ENCODE results near the gene DNAH12.

The DNAH12 gene

DNA sequence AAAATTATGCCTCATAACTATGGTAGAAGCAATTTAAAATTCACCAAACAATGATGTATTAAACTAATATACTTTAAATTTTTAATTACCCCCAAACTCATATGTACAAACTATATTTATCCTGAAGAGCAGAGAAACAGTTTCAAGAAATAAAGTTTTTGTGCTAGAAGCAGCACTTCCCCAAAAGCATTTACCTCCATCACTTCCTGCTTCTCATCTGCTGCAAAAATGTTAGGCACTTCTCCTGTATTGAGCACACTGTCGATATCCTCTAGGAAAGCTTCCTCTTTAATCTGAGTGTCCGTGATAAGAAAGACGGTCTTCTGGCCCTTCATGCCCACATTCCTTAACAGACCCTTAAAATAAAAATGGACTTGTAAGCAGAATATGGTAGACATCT is 150.2 kb downstream of the DNAH12 start:
- Histone ChIP-seq H3K36me3 (ENCODE audit: insufficient read depth, low read length) (no peaks in the 10 kb centered on the region), H4K20me1 (ENCODE audit: insufficient read depth, low read length, poor library complexity, severe bottlenecking) (no peaks in the 10 kb centered on the region), H3K27me3 (ENCODE audit: insufficient read depth, low read length, poor library complexity, severe bottlenecking) (no peaks in the 10 kb centered on the region), H3K4me2 (ENCODE audit: low read depth, low read length, poor library complexity, severe bottlenecking) (no peak overlapping the region), H3K9ac (ENCODE audit: low read depth, low read length, poor library complexity, severe bottlenecking) (no peak overlapping the region), H3F3A (ENCODE audit: low read depth) (no peaks in the 10 kb centered on the region), H3K4me1 (ENCODE audit: insufficient read depth, low read length, poor library complexity, severe bottlenecking) (peaks cover 4% of the 10 kb centered on the region), H3K4me3 (ENCODE audit: low read length, poor library complexity, severe bottlenecking) (no peak overlapping the region), H3K9me2 (replicated peaks; ENCODE audit: low read depth, low read length) (no peaks in the 10 kb centered on the region), H3K79me2 (ENCODE audit: insufficient read depth, low read length) (no peaks in the 10 kb centered on the region), H3K9me3 (ENCODE audit: insufficient read depth, low read depth, low read length) (peaks cover 4% of the 10 kb centered on the region; the same call in 1 of the 2 replicates), H2AFZ (ENCODE audit: low read length) (peak overlapping the region; percentile 68)
- no peak for TF ChIP-seq EZH2phosphoT487 (IDR thresholded peaks at IDR 0.05; ENCODE audit: borderline replicate concordance)

DNA sequence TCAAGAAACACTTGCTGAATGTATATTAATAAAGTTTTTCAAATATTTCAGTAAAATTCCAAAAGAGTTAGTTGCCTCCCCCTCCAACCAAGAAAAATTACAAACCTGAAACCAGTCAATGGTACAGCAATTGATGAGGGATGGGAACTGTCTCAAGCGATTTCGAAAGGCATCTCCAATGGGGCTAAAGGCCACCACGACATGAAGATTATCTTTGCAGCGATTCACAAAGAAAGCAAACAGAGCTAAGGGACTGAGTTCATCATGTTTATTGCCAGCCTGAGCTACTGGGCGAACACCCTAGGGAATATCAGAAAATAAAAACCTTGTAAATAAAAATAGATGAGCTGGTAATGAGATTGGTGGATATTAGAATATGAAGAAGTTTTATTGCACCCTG is 152.4 kb downstream of the DNAH12 start:
- H3K4me2 ChIP-seq (ENCODE audit: low read depth, low read length, poor library complexity, severe bottlenecking), result no peak overlapping the region
- no peak for TF ChIP-seq EZH2phosphoT487 (IDR thresholded peaks at IDR 0.05; ENCODE audit: borderline replicate concordance)
- TF ChIP-seq, protein P1, sequence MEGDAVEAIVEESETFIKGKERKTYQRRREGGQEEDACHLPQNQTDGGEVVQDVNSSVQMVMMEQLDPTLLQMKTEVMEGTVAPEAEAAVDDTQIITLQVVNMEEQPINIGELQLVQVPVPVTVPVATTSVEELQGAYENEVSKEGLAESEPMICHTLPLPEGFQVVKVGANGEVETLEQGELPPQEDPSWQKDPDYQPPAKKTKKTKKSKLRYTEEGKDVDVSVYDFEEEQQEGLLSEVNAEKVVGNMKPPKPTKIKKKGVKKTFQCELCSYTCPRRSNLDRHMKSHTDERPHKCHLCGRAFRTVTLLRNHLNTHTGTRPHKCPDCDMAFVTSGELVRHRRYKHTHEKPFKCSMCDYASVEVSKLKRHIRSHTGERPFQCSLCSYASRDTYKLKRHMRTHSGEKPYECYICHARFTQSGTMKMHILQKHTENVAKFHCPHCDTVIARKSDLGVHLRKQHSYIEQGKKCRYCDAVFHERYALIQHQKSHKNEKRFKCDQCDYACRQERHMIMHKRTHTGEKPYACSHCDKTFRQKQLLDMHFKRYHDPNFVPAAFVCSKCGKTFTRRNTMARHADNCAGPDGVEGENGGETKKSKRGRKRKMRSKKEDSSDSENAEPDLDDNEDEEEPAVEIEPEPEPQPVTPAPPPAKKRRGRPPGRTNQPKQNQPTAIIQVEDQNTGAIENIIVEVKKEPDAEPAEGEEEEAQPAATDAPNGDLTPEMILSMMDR (conservative IDR thresholded peaks at IDR 0.05; ENCODE audit: low read length), result no peak
- H3K4me3 ChIP-seq (ENCODE audit: low read length, poor library complexity, severe bottlenecking), result no peak overlapping the region
- no peaks in the 10 kb centered on the region for H3K79me2 ChIP-seq (ENCODE audit: insufficient read depth, low read length)
- H3K4me1 ChIP-seq (ENCODE audit: insufficient read depth, low read length, poor library complexity, severe bottlenecking), result no peaks in the 10 kb centered on the region
- H3K9me3 ChIP-seq (ENCODE audit: insufficient read depth, low read depth, low read length), result no peaks in the 10 kb centered on the region
- H3K9ac ChIP-seq (ENCODE audit: low read depth, low read length, poor library complexity, severe bottlenecking), result no peak overlapping the region
- no peaks in the 10 kb centered on the region for H3K27me3 ChIP-seq (ENCODE audit: insufficient read depth, low read length, poor library complexity, severe bottlenecking)
- H2AFZ ChIP-seq (ENCODE audit: low read length), result no peak overlapping the region
- no peaks in the 10 kb centered on the region for H4K20me1 ChIP-seq (ENCODE audit: insufficient read depth, low read length, poor library complexity, severe bottlenecking)
- H3K36me3 ChIP-seq (ENCODE audit: insufficient read depth, low read length), result no peaks in the 10 kb centered on the region
- H3F3A ChIP-seq (ENCODE audit: low read depth), result no peaks in the 10 kb centered on the region
- no peaks in the 10 kb centered on the region for H3K9me2 ChIP-seq (replicated peaks; ENCODE audit: low read depth, low read length)

GRCh38 chr3:57389271-57389670 is 154.9 kb downstream of the DNAH12 start:
- no peaks in the 10 kb centered on the region for H4K20me1 ChIP-seq (ENCODE audit: insufficient read depth, low read length, poor library complexity, severe bottlenecking)
- no peaks in the 10 kb centered on the region for H3K9me3 ChIP-seq (ENCODE audit: insufficient read depth, low read depth, low read length)
- no peaks in the 10 kb centered on the region for H3K79me2 ChIP-seq (ENCODE audit: insufficient read depth, low read length)
- no peaks in the 10 kb centered on the region for H3K4me1 ChIP-seq (ENCODE audit: insufficient read depth, low read length, poor library complexity, severe bottlenecking)
- TF ChIP-seq EZH2phosphoT487 (IDR thresholded peaks at IDR 0.05; ENCODE audit: borderline replicate concordance), result no peak
- TF ChIP-seq, protein P1 (conservative IDR thresholded peaks at IDR 0.05; ENCODE audit: low read length), result no peak
- no peak overlapping the region for H3K4me3 ChIP-seq (ENCODE audit: low read length, poor library complexity, severe bottlenecking)
- no peaks in the 10 kb centered on the region for H3F3A ChIP-seq (ENCODE audit: low read depth)
- H3K9me2 ChIP-seq (replicated peaks; ENCODE audit: low read depth, low read length), result no peaks in the 10 kb centered on the region
- no peak overlapping the region for H2AFZ ChIP-seq (ENCODE audit: low read length)
- H3K9ac ChIP-seq (ENCODE audit: low read depth, low read length, poor library complexity, severe bottlenecking), result no peak overlapping the region
- no peaks in the 10 kb centered on the region for H3K36me3 ChIP-seq (ENCODE audit: insufficient read depth, low read length)
- no peaks in the 10 kb centered on the region for H3K27me3 ChIP-seq (ENCODE audit: insufficient read depth, low read length, poor library complexity, severe bottlenecking)
- no peak overlapping the region for H3K4me2 ChIP-seq (ENCODE audit: low read depth, low read length, poor library complexity, severe bottlenecking)

DNA sequence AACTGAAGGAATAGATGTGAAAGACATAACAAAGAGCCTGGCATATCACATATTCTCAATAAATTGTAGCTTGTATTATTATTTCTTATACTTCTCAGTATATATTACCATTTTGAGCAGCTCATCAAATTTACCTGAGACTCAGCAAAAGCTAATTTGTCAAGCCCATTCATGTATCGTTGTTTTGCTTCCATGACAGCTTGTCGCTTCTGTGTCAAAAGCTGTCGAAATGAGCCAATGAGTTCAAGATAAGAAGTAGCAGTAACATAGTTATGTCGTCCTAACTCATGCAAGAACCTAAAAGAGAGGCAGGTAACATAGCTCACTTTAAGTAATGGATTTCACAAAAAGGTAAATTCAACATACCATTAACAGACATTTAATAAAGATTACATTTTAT is 157.8 kb downstream of the DNAH12 start:
- Histone ChIP-seq H3K79me2 (ENCODE audit: insufficient read depth, low read length) (no peaks in the 10 kb centered on the region), H3K9me3 (ENCODE audit: insufficient read depth, low read depth, low read length) (no peaks in the 10 kb centered on the region), H3K36me3 (ENCODE audit: insufficient read depth, low read length) (no peaks in the 10 kb centered on the region), H3K9ac (ENCODE audit: low read depth, low read length, poor library complexity, severe bottlenecking) (no peak overlapping the region), H2AFZ (ENCODE audit: low read length) (no peak overlapping the region), H3K4me1 (ENCODE audit: insufficient read depth, low read length, poor library complexity, severe bottlenecking) (peaks cover 14% of the 10 kb centered on the region), H3K27me3 (ENCODE audit: insufficient read depth, low read length, poor library complexity, severe bottlenecking) (no peaks in the 10 kb centered on the region), H3K9me2 (replicated peaks; ENCODE audit: low read depth, low read length) (no peaks in the 10 kb centered on the region), H3K4me3 (ENCODE audit: low read length, poor library complexity, severe bottlenecking) (no peak overlapping the region), H3K4me2 (ENCODE audit: low read depth, low read length, poor library complexity, severe bottlenecking) (no peak overlapping the region), H4K20me1 (ENCODE audit: insufficient read depth, low read length, poor library complexity, severe bottlenecking) (no peaks in the 10 kb centered on the region), H3F3A (ENCODE audit: low read depth) (no peaks in the 10 kb centered on the region)
- TF ChIP-seq, protein P1 (conservative IDR thresholded peaks at IDR 0.05; ENCODE audit: low read length), result no peak
- TF ChIP-seq EZH2phosphoT487 (IDR thresholded peaks at IDR 0.05; ENCODE audit: borderline replicate concordance), result no peak
